Measurements from ENCODE around the gene CSPG5.

The CSPG5 gene

DNA sequence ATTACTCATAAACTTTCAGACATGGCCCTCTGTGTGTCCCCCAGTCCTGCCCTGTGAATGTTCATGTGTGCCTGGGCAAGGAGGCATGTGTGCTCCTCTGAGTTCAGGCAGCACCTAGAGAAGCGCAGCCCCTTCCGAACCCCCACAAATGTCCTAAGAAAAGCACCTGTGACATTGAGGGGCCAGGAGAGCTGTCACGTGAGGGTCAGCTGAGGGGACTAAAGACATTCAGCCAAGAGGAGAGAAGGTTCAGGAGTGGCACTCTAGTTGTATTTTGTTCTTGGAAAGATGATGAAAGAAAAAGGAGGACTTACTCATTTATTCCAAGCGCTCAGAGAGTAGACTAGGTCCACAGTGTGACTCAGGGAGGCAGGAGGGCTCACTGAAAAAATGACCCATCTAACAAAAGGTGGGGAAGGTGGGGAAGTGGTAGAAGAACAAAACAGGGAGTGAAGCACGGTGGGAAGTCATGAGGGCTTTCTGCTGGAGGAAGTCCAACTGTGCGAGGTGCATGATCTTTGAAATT lies 37.0 kb downstream of the CSPG5 start:
- in situ Hi-C loops (cut with MboI; ENCODE audit: low sequenced_read_pairs), result no loop called here

DNA sequence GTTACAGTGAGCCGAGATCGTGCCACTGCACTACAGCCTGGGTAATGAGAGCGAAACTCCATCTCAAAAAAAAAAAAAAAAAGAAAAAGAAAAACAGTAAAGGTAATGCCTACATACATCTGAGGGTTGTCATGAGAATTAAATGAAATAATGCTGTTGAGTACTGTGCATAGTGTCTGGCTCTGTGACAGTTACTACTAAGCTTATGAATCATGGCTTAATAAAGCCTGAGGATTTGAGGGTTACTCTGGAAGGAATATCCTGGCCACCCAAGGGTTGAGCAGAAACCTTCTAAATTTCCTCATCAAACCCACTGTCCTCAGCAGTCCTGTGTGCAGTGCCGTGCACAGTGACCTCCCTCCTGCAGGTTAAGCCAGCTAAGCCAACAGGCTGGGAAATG lies 38.4 kb downstream of the CSPG5 start:
- in situ Hi-C loops (cut with MboI; ENCODE audit: low sequenced_read_pairs), result no loop called here

DNA sequence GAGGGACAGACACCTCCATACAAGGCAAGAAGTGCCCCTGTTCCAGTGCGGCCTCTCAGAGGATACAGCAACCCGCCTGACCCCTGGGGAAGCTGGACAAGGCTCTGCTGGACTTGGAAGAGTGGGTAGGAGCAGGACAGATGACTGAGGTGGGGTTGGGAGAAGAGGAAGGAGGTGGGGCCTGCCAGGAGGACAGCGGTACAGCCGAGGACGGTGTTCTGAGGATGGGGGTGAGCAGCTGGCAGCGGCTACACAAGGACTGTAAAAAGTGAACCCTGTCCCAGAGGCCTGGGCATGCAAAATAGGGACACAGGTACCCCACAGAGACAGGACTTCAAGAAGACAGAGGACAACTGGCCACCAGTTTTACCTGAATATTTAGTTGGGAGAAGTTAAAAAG lies 41.7 kb downstream of the CSPG5 start:
- in situ Hi-C loops (cut with MboI; ENCODE audit: low sequenced_read_pairs), result no loop called here

DNA sequence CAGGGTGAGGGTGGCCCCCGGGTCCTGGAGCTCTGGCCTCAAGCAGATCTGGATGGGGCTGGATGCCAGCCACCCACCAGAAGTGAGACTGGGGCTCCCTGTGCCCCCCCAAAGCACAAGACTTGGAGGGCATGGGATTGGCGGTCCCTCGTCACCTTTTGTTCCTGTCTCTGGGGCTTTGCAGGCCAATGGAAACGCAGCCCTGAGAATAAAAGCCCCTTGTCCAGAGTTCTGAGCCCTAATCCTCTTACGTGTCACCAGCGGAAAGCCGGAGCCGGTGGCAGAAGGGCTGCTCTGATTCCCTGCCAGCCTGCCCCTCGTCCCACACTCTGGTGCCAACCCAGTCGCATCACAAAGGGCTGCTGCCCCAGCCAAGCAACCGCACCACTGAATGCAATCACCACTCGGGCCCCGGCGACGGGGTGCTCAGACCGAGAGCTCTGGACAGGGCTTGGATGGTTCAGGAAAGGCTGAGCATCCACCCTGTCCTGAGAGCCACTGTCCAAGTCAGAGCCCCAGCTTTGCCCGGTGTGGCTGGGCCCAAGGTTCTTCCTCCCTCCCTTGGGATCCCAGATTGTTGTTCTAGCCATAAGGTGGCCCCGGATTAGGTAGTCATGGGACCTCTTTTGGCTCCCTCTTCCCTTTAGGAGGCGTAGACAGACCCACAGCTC lies 42.3 kb downstream of the CSPG5 start:
- in situ Hi-C loops (cut with MboI; ENCODE audit: low sequenced_read_pairs), result no loop called here

DNA sequence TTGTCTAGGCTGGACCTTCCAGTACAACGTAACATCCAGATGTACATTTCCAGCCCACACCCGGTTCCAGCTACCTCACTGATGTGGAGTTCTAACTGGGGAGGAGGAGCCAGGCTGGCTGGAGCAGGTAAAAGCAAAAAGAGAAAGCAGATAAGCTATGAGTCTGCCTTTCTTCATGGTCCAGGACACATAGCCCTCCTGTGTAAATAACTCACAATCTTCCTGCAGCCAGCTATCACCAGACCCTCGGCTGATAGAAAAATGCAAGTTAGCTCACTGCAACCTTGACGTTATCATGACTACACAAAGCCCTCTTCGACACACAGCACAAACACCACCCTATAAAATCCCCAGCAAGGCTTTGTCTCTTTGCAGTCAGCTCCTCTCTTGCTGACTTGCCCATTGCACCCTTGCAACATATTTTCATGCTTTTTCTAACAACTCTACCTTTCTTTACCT lies 44.6 kb downstream of the CSPG5 start:
- in situ Hi-C loops (cut with MboI; ENCODE audit: low sequenced_read_pairs), result no loop called here

DNA sequence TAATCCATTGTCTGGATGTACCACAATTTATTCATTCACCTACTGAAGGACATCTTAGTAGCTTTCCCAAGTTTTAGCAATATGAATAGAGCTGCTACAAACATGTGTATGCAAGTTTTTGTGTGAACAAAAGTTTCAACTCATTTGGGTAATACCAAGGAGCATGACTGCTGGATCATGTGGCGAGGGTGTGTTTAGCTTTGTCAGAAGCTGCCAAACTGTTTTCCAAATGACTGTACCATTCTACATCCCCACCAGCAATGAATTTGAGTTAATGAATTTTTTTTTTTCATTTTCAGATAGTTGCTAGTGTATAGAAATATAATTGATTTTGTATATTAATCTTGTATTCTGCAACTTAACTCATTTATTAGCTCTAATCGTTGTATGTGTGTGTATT lies 45.2 kb downstream of the CSPG5 start:
- in situ Hi-C loops (cut with MboI; ENCODE audit: low sequenced_read_pairs), result no loop called here

DNA sequence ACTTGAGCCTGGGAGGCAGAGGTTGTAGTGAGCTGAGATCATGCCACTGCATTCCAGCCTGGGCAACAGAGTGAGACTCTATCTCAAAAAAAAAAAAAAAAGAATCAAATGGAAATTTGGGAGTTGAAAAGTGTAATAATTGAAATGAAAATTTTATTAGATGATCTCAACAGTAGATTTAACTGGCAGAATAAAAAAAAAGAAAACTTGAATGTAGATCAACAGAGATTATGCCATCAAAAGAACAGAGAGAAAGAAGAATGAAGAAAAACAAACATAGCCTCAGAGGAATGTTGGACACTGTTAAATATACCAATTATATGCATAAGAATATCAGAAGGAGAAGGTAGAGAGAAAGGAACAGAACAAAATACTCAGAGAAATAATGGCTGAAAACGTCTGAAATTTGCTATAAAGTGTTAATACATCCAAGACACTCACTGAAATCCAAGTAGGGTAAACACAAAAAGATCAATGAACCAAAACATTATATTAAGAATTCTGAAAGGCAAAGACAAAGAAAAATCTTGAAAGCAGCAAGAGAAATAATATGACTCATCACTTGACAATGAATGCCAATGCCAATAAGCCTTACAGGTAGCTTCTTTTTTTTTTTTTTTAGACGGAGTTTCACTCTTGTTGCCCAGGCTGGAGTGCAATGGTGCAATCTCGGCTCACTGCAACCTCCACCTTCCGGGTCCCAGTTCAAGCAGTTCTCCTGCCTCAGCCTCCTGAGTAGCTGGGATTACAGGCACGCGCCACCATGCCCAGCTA lies 50.5 kb downstream of the CSPG5 start:
- in situ Hi-C loops (cut with MboI; ENCODE audit: low sequenced_read_pairs), result no loop called here

DNA sequence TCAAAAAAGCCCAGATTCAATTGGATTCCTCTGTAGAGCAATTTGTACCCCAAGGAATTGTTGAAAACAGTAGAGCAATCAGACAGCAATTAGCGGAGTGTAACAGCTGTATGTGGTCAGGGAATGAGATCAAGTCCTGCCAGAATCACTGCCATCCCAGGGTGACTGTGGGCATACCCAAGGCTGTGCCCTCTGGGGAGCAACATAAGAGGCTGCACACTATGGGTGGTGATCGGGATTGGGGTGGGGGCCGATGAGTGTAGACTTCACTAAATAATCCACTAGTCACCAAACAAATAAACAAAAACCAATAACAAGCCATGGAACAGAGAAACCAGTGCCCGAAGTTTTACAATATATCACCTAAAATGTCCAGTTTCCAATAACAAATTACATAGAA lies 53.0 kb downstream of the CSPG5 start:
- in situ Hi-C loops (cut with MboI; ENCODE audit: low sequenced_read_pairs), result no loop called here

DNA sequence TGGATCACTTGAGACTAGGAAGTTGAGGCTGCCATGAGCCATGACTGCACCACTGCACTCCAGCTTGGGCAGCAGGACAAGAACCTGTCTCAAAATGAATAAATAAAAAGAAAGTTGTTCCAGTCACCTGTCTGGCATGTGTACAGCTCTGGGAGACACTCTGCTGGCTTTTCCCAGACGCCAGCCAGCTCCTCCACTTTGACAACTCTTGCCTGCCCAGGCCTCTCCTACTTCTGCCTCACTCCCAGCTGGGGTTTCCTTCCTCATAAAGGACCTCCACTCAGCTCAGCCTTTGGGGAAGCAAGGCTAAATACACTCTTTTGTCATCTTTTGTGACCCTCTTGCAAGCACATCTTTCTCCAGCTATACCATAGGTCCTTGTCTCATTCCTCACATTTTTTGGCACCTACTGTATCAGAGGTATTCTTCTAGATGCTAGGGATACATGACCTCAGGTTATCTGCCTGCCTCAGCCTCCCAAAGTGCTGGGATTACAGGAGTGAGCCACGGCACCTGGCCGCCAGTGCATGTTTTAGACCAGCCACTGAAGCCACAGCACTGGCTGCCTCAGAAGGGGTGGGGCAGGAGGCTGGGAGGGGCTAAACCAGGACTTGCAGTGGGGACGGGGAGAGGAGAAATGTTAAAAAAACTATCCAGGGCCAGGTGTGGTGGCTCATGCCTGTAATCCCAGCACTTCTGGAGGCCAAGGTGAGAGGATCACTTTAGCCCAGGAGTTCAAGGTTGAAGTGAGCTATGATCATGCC lies 55.2 kb downstream of the CSPG5 start:
- in situ Hi-C loops (cut with MboI; ENCODE audit: low sequenced_read_pairs), result no loop called here

DNA sequence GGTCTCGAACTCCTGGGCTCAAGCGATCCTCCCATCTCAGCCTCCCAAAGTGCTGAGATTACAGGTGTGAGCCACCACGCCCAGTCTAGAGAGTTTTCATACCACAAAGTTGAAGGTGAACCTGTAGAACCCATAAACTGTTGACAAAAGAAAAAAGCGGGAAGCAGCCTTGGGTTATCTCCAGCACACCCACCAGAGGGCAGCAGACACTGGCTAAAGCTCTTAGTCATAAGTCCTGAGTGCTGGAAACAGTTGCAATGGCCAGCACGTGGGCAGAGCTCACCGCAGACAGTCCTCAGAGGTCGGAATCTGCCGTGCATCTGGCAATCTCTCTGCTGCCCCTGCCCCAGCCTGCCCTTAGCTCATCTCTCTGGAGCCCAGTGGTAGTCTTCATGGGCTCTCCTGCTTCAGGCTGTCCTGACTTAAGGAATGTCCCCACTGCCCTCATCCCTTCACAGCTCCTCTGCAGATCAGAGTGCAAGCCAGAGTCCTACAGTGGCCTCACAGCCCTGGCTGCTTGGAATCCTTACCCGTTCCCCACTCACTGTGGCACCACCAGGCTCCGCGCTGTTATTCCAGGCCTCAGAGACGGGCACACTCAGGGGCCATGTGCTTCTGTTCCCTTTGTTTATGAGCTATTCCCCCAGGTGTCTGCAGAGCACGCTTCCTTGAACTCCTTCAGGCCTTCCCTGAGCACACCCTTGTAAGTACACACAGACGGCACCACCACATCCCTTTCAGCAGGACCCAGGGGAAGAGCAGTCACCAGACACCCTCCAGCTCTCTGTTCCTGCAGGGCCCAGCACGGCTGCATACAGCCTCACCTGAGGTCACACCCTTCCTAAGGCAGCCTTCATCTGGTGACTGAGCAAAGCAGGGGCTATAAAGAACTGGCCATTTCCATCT lies 56.3 kb downstream of the CSPG5 start:
- in situ Hi-C loops (cut with MboI; ENCODE audit: low sequenced_read_pairs), result no loop called here

DNA sequence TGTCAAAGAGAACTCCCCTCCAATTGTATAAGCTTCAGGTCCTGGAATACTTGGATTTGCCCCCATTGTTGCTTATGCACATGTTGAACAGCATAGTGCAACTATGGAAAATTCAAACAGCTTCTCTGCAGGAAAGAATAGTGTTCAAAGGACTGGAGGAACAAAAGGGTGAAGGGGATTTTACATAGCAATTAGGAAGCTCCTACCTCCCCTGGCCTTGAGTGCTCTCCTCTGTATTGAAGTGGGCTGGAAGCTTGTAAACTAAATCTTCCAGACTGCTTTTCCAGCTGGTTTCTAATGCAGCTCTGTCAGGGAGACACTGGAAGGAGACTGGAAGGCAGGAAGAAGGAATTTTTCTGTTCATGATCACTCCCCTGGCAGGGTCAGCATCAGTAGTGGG lies 57.9 kb downstream of the CSPG5 start:
- in situ Hi-C loops (cut with MboI; ENCODE audit: low sequenced_read_pairs), result no loop called here

DNA sequence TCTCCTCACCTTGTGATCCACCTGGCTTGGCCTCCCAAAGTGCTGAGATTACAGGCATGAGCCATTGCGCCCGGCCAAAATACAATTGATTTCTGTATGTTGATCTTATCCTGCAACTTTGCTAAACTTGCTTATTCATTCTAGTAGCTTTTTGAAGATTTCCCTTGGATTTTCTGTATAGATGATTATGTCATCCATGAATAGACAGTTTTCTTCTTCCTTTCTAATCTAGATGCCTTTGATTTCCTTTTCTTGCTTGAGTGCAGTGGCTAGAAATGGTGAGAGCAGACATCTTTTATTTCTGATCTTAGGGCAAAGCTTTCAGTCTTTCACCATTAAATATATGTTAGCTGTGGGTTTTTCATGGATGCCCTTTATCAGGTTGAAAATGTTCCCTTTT lies 60.7 kb downstream of the CSPG5 start:
- in situ Hi-C loops (cut with MboI; ENCODE audit: low sequenced_read_pairs), result no loop called here

DNA sequence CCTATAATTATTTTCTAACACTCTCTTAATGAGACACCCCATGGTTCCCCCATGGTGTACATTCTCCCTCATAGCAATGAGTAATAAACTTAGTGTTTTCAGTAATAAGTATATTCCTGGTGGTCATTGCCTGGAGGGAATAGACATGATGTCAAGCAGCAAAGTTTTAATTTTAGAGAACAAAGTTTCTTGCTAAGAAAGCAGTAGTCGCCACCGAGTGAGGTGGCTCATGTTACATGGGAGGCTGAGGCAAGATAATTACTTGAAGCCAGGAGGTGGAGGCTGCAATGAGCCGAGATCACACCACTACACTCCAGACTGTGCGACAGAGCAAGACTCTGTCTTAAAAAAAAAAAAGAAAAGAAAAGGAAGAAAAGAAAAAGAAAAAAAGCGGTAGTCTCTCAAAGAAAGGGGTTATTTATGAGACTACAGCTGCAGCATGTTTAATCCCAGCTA lies 62.8 kb downstream of the CSPG5 start:
- in situ Hi-C loops (cut with MboI; ENCODE audit: low sequenced_read_pairs), result no loop called here

DNA sequence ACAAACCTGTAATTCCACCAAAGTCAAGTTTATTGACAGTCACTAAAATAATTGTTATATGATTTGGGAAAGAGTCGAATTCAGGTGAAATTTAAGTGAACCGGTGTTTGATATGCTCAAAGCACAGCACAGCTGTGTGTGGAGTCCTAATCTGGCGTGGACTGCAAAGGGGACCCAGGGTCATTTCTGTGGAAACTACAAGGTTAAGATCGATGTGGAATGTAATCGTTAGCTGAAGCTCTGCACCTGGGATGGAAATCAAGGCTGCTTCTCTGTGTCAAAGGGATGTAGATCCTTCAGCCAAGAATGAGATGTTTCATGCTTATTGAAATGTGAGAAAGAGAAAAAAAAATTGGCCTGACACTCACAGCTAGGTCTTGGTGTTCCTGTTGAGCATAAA lies 63.6 kb downstream of the CSPG5 start:
- in situ Hi-C loops (cut with MboI; ENCODE audit: low sequenced_read_pairs), result no loop called here

DNA sequence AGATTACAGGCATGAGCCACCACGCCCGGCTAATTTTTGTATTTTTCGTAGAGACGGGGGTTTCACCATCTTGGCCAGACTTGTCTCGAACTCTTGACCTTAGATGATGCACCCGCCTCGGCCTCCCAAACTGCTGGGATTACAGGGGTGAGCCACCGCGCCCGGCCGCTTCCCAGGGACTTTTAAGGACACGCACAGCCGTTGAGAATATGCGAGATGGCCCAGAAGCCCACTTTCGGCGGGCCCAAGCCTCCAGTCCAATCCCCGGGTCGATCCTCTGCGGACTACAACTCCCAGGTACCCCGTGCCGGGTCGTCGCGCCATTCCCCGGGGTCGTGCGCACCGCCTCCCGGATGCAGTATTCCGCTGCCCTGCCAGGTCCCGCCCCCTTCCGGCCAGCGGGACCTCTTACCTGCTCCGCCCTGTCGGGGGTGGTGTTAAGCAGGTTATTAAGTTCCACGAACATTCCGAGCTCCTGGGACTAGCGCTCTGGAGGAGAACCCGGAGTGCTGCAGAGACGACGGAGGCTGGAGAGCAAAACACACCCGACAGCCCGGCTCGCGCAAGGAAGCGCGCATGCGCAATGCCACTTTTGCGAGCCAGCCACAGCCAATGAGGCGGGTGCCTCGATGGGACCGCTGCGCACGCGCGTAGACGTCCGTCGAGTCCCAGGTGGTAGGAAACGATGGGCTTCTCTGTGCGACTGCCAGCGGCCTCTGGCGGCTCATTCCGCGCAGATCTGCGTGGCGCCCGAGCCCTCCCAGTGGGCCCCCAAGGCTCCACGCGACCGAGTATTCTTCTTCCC lies 65.3 kb downstream of the CSPG5 start, which contains the start of gene ELP6:
Gene ELP6, minus strand, starts transcription at position 588 of the 805 bp plus-strand sequence. Its CDS starts 122 bp downstream, at position 466.
- in situ Hi-C loops (cut with MboI; ENCODE audit: low sequenced_read_pairs), result no loop called here

DNA sequence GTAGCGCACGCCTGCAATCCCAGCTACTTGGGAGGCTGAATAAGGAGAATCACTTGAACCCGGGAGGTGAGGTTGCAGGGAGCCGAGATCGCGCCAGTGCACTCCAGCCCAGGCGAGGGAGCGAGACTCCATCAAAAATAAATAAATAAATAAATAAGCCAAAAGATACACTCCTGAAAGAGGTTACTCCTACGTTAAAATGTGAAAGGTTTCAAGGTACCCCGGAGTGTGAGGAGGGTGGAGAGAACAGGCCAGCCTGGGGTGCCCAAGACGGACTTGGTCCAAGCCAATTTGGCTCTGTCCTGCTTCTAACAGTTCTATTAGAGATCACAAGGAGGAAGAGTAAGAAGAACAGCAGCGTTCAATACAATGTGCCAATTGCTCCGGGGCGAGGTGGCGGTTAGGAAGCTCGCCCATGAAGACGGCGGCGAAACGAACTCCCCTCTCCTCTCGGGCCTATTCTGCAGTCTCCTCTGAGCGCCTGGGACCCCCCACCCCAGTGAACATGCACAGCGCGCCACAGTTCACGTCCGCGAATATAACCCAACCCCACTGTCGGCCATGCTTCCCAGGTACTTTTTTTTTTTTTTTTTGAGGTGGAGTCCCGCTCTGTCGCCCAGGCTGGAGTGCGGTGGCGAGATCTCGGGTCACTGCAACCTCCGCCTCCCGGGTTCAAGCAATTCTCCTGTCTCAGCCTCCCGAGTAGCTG lies 66.1 kb downstream of the CSPG5 start:
- in situ Hi-C loops (cut with MboI; ENCODE audit: low sequenced_read_pairs), result no loop called here

Data from hTERT RPE-1 (cell line).